Eye (tissue), 1 donor: ENCODE data around the gene ARHGAP20.

Experiments used
- DNase-seq: peaks from one replicate; pipeline ENCODE4 v3.0.0-alpha.2; 2015

Gene ARHGAP20, protein sequence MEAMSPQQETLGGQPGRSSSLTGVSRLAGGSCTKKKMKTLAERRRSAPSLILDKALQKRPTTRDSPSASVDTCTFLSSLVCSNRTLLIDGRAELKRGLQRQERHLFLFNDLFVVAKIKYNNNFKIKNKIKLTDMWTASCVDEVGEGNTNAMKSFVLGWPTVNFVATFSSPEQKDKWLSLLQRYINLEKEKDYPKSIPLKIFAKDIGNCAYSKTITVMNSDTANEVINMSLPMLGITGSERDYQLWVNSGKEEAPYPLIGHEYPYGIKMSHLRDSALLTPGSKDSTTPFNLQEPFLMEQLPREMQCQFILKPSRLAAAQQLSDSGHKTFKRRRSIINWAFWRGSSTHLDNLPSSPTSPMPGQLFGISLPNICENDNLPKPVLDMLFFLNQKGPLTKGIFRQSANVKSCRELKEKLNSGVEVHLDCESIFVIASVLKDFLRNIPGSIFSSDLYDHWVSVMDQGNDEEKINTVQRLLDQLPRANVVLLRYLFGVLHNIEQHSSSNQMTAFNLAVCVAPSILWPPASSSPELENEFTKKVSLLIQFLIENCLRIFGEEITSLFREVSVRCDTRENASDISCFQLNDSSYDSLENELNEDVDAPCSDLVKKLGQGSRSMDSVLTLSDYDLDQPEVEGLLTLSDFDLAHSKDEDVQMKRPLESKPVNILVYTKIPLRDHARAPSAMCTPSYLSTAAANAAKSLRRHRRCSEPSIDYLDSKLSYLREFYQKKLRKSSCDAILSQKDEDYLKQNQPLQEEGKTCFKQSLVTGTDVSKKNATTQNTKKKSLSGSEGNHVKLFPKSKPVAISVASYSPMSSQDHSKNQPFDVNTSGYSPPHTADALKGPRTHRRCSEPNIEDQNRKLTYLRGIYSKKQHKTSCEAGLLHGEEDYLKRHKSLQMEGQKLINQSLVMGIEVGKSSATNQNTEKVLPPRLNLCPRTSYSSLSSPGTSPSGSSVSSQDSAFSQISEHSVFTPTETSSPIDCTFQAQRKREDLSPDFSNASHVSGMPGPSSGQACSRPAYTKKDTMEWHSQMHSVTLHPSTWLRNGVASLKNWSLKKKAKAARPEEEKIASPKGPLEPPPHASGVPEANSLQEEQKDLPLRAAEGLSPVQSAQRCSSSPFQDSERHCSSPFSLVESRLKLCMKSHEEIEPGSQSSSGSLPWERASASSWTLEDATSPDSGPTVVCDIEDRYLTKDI

DNA sequence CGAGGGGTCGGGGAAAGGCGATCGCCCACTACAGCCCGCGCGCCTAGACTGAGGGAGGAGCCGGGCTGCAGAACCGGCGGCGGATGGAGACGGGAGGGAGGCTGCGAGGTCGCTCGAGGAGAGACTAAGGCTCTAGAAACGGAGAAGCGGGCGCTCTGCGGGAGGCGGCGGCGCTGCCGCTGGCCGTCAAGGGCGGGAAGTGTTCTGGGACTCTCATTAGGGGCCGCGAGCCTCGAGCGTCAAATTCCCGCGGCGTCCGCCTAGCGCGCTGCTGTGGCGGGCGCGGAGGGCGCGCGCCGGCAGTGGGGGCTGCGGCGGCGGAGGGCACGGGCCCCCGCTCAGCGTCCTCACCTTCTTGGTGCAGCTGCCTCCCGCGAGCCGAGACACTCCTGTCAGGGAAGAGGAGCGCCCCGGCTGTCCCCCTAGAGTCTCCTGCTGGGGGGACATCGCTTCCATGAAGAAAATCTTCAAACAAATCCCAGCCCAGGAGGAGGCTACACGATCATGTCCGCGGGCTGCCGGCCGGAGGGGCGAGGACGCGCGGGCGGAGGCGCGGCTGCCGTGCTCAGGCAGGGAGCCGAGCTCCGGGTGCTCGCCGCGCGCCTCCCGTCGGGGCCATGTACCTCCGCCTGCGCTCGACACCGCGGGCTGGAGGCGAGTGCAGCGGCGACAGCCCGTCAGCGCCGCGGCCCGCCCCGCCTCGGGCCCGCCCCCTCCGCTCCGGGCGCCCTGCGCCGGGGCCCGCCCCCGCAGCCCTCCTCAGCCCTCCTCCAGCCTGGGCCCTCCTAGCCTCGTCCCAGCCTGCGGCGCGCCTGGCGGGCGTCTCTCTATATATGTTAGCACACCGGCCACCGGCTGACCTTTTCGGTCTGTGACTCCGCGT is at the start of gene ARHGAP20:
Gene ARHGAP20, minus strand, starts transcription at position 662 of the 883 bp plus-strand sequence. Its CDS starts 206 bp downstream, at position 456.
- DNase-seq = peak; percentile 88

- DNase-seq = no peak
These were observed 49.8 kb upstream of the ARHGAP20 start for GRCh38 chr11:110761991-110762390.

DNA sequence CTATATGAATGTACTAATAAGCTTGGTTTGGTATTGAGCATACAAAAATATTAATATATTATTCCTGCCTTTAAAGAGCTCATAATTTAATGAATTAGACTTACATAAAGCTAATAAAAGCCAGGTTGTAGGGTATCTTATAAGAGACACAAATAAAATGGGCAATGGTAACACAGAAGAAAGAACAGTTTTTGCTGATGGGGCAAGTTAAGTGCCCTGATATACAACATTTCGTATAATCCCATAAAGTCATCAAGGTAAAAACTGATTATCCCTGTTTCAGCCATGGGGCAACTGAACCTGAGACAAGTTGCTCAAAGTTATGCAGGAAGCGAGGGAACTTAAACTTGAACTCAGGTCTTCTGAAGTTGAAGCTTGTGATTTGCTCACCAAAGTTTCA is 48.9 kb upstream of the ARHGAP20 start:
- no peak for DNase-seq

- DNase-seq = no peak
These were observed 47.7 kb upstream of the ARHGAP20 start for GRCh38 chr11:110759972-110760381.

- DNase-seq = no peak
These were observed 45.9 kb upstream of the ARHGAP20 start for GRCh38 chr11:110757962-110758755.

DNA sequence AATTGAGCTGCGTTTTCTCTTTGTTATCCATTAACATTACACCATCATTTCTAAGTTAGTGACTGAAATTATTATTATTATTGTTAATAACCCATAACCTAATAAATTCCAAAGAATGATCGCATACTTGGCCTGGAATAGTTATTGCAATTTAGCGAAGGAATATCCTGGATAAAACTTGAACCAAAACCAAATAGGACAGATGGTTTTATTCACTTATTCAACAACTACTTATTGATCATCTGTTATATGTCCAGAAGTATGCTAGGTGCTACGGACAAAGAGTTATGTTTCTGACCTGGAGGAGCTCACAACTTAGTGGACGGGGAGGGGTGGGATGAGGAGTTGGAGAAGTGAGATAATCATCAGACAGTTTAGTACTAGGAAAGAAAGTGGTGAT is 44.8 kb upstream of the ARHGAP20 start:
- DNase-seq = peak; percentile 17

DNA sequence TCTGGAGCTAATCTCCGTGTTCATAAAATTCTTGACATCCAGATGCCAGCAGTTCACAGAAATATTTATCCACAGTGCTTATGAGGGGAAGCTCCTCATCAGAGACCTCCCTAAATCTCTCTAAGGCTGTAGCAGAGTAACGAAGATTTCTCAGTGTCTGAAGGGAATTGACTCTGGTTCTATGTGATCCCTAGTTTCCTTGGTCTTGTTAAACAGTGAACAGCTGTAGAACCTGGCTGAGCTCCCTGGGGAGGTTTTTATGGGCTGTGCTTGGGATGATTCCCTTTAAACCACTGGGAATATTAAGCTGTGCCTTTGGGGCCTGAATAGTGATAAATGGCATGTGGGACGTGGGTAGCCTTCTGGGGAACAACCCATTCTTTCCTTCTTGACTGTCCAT is 43.7 kb upstream of the ARHGAP20 start:
- no peak for DNase-seq

GRCh38 chr11:110752890-110753289 is 40.7 kb upstream of the ARHGAP20 start:
- DNase-seq = no peak

- DNase-seq = no peak
These were observed 37.9 kb upstream of the ARHGAP20 start for GRCh38 chr11:110750100-110750499.

DNA sequence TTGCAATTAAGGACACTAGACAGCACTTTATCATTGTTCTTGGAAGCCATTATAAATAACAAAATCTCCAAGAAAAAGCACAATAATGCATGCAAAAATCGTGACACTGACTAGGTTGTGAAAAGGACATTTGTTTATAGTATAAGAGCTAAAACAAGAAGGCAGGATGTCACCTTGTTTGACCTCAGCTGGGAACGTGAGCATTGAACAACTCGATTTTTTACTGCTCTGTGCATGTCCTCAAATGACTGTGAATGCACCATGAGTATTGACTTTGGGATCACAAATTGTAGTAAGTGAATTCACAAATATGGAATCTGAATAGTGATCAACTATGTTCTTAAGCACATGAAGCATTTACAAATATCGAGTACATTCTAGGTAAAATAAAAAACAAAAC is 35.3 kb upstream of the ARHGAP20 start:
- no peak for DNase-seq

GRCh38 chr11:110738641-110739040 is 26.4 kb upstream of the ARHGAP20 start:
- no peak for DNase-seq

- no peak for DNase-seq
These were observed 25.4 kb upstream of the ARHGAP20 start for GRCh38 chr11:110737593-110737992.

- DNase-seq = no peak
These were observed 23.9 kb upstream of the ARHGAP20 start for GRCh38 chr11:110736171-110736553.

GRCh38 chr11:110735455-110736170 is 23.4 kb upstream of the ARHGAP20 start:
- DNase-seq = no peak

DNA sequence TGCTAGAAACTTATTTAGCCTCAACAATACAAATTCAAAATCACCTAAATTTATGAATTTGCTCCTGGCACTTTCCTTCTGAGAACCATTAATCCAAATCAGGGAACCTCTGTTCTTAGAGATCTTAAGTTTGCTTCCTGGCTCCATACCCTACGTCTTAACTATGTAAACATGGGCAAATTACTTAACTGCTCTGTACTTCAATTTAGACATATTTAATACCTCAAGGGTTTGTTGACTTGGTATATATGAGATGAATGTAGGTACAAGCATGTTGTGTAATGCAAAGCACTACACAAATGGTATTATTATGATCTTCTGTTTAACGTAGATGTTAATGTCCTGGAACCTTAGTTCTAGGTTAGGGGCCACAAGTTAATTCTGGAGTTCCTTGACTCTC is 22.6 kb upstream of the ARHGAP20 start:
- DNase-seq = no peak

GRCh38 chr11:110730773-110731172 is 18.5 kb upstream of the ARHGAP20 start:
- no peak for DNase-seq

- no peak for DNase-seq
These were observed 16.6 kb upstream of the ARHGAP20 start for GRCh38 chr11:110728883-110729282.

DNA sequence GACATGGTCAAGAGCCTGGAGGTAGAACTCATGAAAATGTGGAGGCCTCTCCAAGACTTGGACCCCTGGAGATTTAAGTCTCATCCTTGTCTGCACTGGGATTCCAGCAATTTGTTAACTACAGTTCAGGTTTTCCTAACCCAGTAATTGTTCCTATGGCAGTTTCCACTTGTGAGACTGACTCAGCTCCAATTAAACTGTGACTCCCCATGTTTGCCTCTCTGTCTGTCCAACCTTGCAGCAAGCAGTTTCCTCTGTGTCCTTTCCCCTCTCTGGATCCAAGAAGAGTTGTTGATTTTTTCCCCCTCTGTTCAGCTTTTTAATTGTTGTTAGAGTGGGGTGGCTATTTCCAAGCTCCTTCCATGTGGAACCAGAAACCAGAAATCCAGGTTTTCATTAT is 16.2 kb upstream of the ARHGAP20 start:
- DNase-seq = no peak

DNA sequence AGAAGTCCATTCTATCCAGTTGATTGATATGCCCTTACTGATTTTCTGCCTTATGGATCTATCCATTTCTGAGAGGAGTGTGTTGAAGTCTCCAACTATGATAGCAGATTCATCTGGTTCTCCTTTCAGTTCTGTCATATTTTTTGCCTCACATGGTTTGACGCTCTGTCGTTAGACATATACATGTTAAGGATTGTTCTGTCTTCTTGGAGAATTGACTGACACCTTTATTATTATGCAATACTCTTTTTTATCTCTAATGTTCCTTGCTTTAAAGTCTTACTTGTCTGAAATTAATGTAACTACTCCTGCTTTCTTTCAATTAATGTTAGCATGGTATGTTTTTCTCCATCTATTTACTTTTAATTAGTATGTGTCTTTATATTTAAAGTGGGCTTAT is 12.1 kb upstream of the ARHGAP20 start:
- no peak for DNase-seq

- peak; percentile 24 for DNase-seq
These were observed 8.4 kb upstream of the ARHGAP20 start for GRCh38 chr11:110720431-110721275.
